ENCODE measurements around the gene FAM219A.

DNA sequence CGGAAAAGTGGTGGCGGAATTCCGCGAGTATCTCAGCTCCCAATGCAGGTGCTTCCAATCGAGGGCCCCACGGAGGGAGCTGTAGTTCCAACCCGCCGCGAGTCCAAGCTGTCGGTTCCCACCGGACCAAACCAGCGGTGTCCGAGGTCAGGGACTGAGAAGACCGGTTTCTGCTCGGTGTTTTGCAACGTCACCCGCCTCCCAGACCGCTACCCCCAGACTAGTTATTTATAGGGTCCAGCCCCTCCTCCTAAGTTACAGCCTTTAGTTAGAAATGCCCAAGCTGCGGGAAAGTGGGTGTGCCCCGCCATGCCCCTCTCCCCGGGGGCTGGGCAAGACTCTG lies 81.0 kb downstream of the FAM219A start:
- TF ChIP-seq GATA2 (IDR thresholded peaks at IDR 0.05; ENCODE audit: low read depth, low read length) (no peak), GATA3 (IDR thresholded peaks at IDR 0.05; ENCODE audit: low read depth, low read length) (no peak)

Measured in SH-SY5Y (cell line).